NCI-H446 treated with DMSO at 0.1 percent for 48 hours (cell line): ENCODE results near the gene SSBP2.
A peak's percentile ranks its signal among the peaks of the same experiment; 100 is the strongest.
"Not testable (repeated sequence)": the region's sequence is repeated elsewhere in the genome, so short reads cannot be mapped to it uniquely, and the experiment has no call there.

Experiments used
- DNase-seq: peaks from one replicate; lab custom pipeline; 2025; lab: John Stamatoyannopoulos, UW

Gene SSBP2

GRCh38 chr5:81524015-81524414 lies 226.9 kb downstream of the SSBP2 start:
- no peak for DNase-seq

GRCh38 chr5:81522571-81522970 lies 228.3 kb downstream of the SSBP2 start:
- DNase-seq, result no peak

GRCh38 chr5:81520769-81521168 lies 230.1 kb downstream of the SSBP2 start:
- no peak for DNase-seq

- DNase-seq, result no peak
Measured at GRCh38 chr5:81519217-81519905, 231.5 kb downstream of the SSBP2 start.

GRCh38 chr5:81517462-81517861 lies 233.4 kb downstream of the SSBP2 start:
- DNase-seq, result no peak

GRCh38 chr5:81516091-81516490 lies 234.8 kb downstream of the SSBP2 start:
- DNase-seq, result no peak

- peak; percentile 8 for DNase-seq
Measured at GRCh38 chr5:81513982-81514381, 236.9 kb downstream of the SSBP2 start.

- DNase-seq, result no peak
Measured at GRCh38 chr5:81513473-81513872, 237.4 kb downstream of the SSBP2 start.

GRCh38 chr5:81506900-81507588 lies 243.9 kb downstream of the SSBP2 start:
- DNase-seq, result peak; percentile 84

- no peak for DNase-seq
Measured at GRCh38 chr5:81506378-81506777, 244.5 kb downstream of the SSBP2 start.

- no peak for DNase-seq
Measured at GRCh38 chr5:81505672-81506071, 245.2 kb downstream of the SSBP2 start.

GRCh38 chr5:81503602-81504001 lies 247.3 kb downstream of the SSBP2 start:
- not testable (repeated sequence) for DNase-seq

- DNase-seq, result no peak
Measured at GRCh38 chr5:81495286-81495685, 255.6 kb downstream of the SSBP2 start.

- DNase-seq, result no peak
Measured at GRCh38 chr5:81488862-81489261, 262.0 kb downstream of the SSBP2 start.

- no peak for DNase-seq
Measured at GRCh38 chr5:81486711-81487110, 264.2 kb downstream of the SSBP2 start.

- no peak for DNase-seq
Measured at GRCh38 chr5:81482595-81482994, 268.3 kb downstream of the SSBP2 start.

GRCh38 chr5:81473395-81473794 lies 277.5 kb downstream of the SSBP2 start:
- DNase-seq, result not testable (repeated sequence)

- no peak for DNase-seq
Measured at GRCh38 chr5:81469676-81470075, 281.2 kb downstream of the SSBP2 start.

- peak; percentile 30 for DNase-seq
Measured at GRCh38 chr5:81450940-81451339, 300.0 kb downstream of the SSBP2 start.

- no peak for DNase-seq
Measured at GRCh38 chr5:81435023-81435422, 315.9 kb downstream of the SSBP2 start.

GRCh38 chr5:81429985-81430384 lies 320.9 kb downstream of the SSBP2 start:
- DNase-seq, result no peak

- DNase-seq, result no peak
Measured at GRCh38 chr5:81429363-81429762, 321.5 kb downstream of the SSBP2 start.

- no peak for DNase-seq
Measured at GRCh38 chr5:81428861-81429260, 322.0 kb downstream of the SSBP2 start.

- DNase-seq, result no peak
Measured at GRCh38 chr5:81428446-81428845, 322.5 kb downstream of the SSBP2 start.
